HCT116 (cell line): ENCODE data around the gene RAB37. TPM values are rescaled to one million over a fixed set of nuclear protein-coding genes. Genes with fewer than 3 reads are reported as not detected.

Experiments
- ATAC-seq: fragments of 200-7000 bp; cut with Tn5 transposase; 2 replicates; pipeline ENCODE4 v1.9.1; 2020; ENCODE audit warnings: mild to moderate bottlenecking, moderate library complexity
- BruUV-seq: library from RNA; stranded (reverse); fragments of 400-500 nt; replicated peaks from 2 replicates; lab custom pipeline; 2021; lab: Mats Ljungman, UMichigan
- CTCF ChIA-PET: fragments of 300-600 bp; sonication (Branson Sonifier 250); formaldehyde crosslinking; loops from one replicate; lab custom pipeline; 2021; ENCODE audit warnings: antibody characterized with exemption; lab: Charles Lee
- POLR2A ChIA-PET: fragments of 300-600, 350-600 bp; sonication (Branson Sonifier 250); formaldehyde crosslinking; loops from one replicate; lab custom pipeline; 2021; ENCODE audit warnings: antibody characterized with exemption; lab: Charles Lee
- RAD21 ChIA-PET, 2 experiments: fragments of 300-600 bp; sonication (Branson Sonifier 250); formaldehyde crosslinking; loops; one replicate each; lab custom pipeline; 2023; ENCODE audit warnings: low total read pairs in 2 of 2; ENCODE audit not compliant: uncharacterized antibody in 2 of 2, unreplicated experiment in 2 of 2, low non-redundant PET in 1 of 2; lab: Charles Lee
- DNase-seq: peaks from one replicate; pipeline ENCODE4 v3.0.0-alpha.2; 2010; ENCODE audit warnings: low read depth, low spot score
- H2AFZ ChIP-seq: fragments of 200-600 bp; shearing (Covaris generic), sonication (generic); 2 replicates; pipeline ENCODE4 v1.6.1; 2017; ENCODE audit warnings: low read depth, mixed run types, mixed read lengths, antibody characterized with exemption, low read length; ENCODE audit not compliant: poor library complexity, severe bottlenecking
- H3K27ac ChIP-seq: 2 replicates; pipeline ENCODE4 v1.5.1; 2012; ENCODE audit warnings: low read depth, low read length
- H3K27me3 ChIP-seq: fragments of 200-600 bp; sonication (generic); 2 replicates; pipeline ENCODE4 v1.6.1; 2016; ENCODE audit warnings: mixed run types, low read length, mixed read lengths; ENCODE audit not compliant: insufficient read depth
- H3K36me3 ChIP-seq, 2 experiments: fragments of 200-500 bp in 1 of 2; fragments of 200-600 bp in 1 of 2; sonication (Bioruptor generic) in 1 of 2; sonication (generic) in 1 of 2; 2 replicates each; pipeline versions ENCODE4 v1.5.1 to v1.6.1; 2014 to 2016; ENCODE audit warnings: low read length in 2 of 2, inconsistent platforms in 1 of 2, mixed read lengths in 1 of 2, mixed run types in 1 of 2; ENCODE audit not compliant: insufficient read depth in 2 of 2, control insufficient read depth in 1 of 2
- H3K4me1 ChIP-seq, 2 experiments: fragments of 200-600 bp in 1 of 2; sonication (generic) in 1 of 2; 2 replicates each; pipeline versions ENCODE4 v1.5.1 to v1.6.1; 2012 to 2017; ENCODE audit warnings: low read length in 2 of 2, inconsistent platforms in 1 of 2, mild to moderate bottlenecking in 1 of 2, mixed read lengths in 1 of 2, mixed run types in 1 of 2, moderate library complexity in 1 of 2; ENCODE audit not compliant: insufficient read depth in 2 of 2, control insufficient read depth in 1 of 2
- H3K4me2 ChIP-seq: fragments of 200-600 bp; sonication (generic); 2 replicates; pipeline ENCODE4 v1.6.1; 2017; ENCODE audit warnings: mixed run types, low read length, mixed read lengths
- H3K4me3 ChIP-seq, 2 experiments: fragments of 200-600 bp in 1 of 2; sonication (generic) in 1 of 2; replicated peaks in 1 of 2; 2 replicates each; pipeline ENCODE4 v1.5.1; 2011 to 2016; ENCODE audit warnings: low read length in 2 of 2, control low read depth in 1 of 2, low read depth in 1 of 2, mild to moderate bottlenecking in 1 of 2, mixed read lengths in 1 of 2, mixed run types in 1 of 2
- H3K79me2 ChIP-seq: fragments of 200-600 bp; sonication (generic); 2 replicates; pipeline ENCODE4 v1.6.1; 2017; ENCODE audit warnings: mild to moderate bottlenecking, mixed run types, low read length, moderate library complexity, mixed read lengths; ENCODE audit not compliant: insufficient read depth
- H3K9ac ChIP-seq: fragments of 200-600 bp; sonication (generic); 2 replicates; pipeline ENCODE4 v1.6.1; 2016; ENCODE audit warnings: low read length, mixed read lengths
- H3K9me2 ChIP-seq: fragments of 200-600 bp; sonication (generic), shearing (Covaris generic); 2 replicates; pipeline ENCODE4 v1.6.1; 2017; ENCODE audit warnings: mixed run types, mild to moderate bottlenecking, moderate library complexity; ENCODE audit not compliant: insufficient read depth
- H3K9me3 ChIP-seq, 2 experiments: fragments of 200-500 bp in 1 of 2; fragments of 200-600 bp in 1 of 2; sonication (Bioruptor generic) in 1 of 2; sonication (generic) in 1 of 2; 2 replicates each; pipeline ENCODE4 v1.6.1; 2014 to 2017; ENCODE audit warnings: low read length in 2 of 2, mixed read lengths in 2 of 2, inconsistent platforms in 1 of 2, low read depth in 1 of 2, mild to moderate bottlenecking in 1 of 2, mixed run types in 1 of 2, moderate library complexity in 1 of 2; ENCODE audit not compliant: control insufficient read depth in 1 of 2, insufficient read depth in 1 of 2
- H4K20me1 ChIP-seq: fragments of 200-600 bp; sonication (generic), shearing (Covaris generic); 2 replicates; pipeline ENCODE4 v1.6.1; 2017; ENCODE audit warnings: mixed run types, mild to moderate bottlenecking, moderate library complexity; ENCODE audit not compliant: insufficient read depth
- ATF3 ChIP-seq: IDR thresholded peaks from 2 replicates; pipeline ENCODE4 v1.6.1; 2012
- CBX3 ChIP-seq: IDR thresholded peaks from 2 replicates; pipeline ENCODE4 v1.6.1; 2012; ENCODE audit warnings: low read depth
- CEBPB ChIP-seq: IDR thresholded peaks from 2 replicates; pipeline ENCODE4 v1.6.1; 2012; ENCODE audit warnings: low read depth
- CTCF ChIP-seq, 3 experiments: fragments of 200-600 bp in 1 of 3; sonication (generic) in 1 of 3; IDR thresholded peaks in 2 of 3; conservative IDR thresholded peaks in 1 of 3; 2 replicates each; pipeline ENCODE4 v1.5.1; 2012 to 2017; ENCODE audit warnings: low read depth in 2 of 3, low read length in 2 of 3, antibody characterized with exemption in 1 of 3, borderline replicate concordance in 1 of 3, control low read depth in 1 of 3, mild to moderate bottlenecking in 1 of 3, mixed read lengths in 1 of 3, mixed run types in 1 of 3, moderate library complexity in 1 of 3; ENCODE audit not compliant: insufficient read depth in 1 of 3
- EZH2 ChIP-seq: fragments of 200-600 bp; sonication (generic); IDR thresholded peaks from 2 replicates; pipeline ENCODE4 v1.6.1; 2017; ENCODE audit warnings: antibody characterized with exemption, mixed run types
- FOSL1 ChIP-seq: IDR thresholded peaks from 2 replicates; pipeline ENCODE4 v1.6.1; 2012; ENCODE audit warnings: low read depth
- MAX ChIP-seq: IDR thresholded peaks from 2 replicates; pipeline ENCODE4 v1.6.1; 2012
- POLR2A ChIP-seq: IDR thresholded peaks from 2 replicates; pipeline ENCODE4 v1.7.0; 2011; ENCODE audit warnings: borderline replicate concordance; ENCODE audit not compliant: insufficient read depth, insufficient read length; ENCODE audit errors: extremely low read depth
- POLR2AphosphoS5 ChIP-seq: IDR thresholded peaks from 2 replicates; pipeline ENCODE4 v1.6.1; 2011; ENCODE audit warnings: mild to moderate bottlenecking, low read depth, low read length, moderate library complexity
- RAD21 ChIP-seq: IDR thresholded peaks from 2 replicates; pipeline ENCODE4 v1.6.1; 2012; ENCODE audit warnings: low read depth, mild to moderate bottlenecking
- TCF7L2 ChIP-seq: IDR thresholded peaks from 2 replicates; pipeline ENCODE4 v1.7.0; 2011; ENCODE audit warnings: borderline replicate concordance, inconsistent platforms; ENCODE audit not compliant: insufficient read depth, insufficient read length; ENCODE audit errors: extremely low read depth
- YY1 ChIP-seq: IDR thresholded peaks from 2 replicates; pipeline ENCODE4 v1.6.1; 2011; ENCODE audit warnings: low read length, low read depth, moderate library complexity, mild to moderate bottlenecking; ENCODE audit not compliant: insufficient replicate concordance; ENCODE audit errors: extremely low read depth
- ZNF274 ChIP-seq: fragments of 200-500 bp; sonication (Bioruptor generic); IDR thresholded peaks from 2 replicates; pipeline ENCODE4 v1.6.1; 2014; ENCODE audit warnings: mild to moderate bottlenecking, low read depth, low read length, inconsistent platforms
- intact Hi-C: fragments of 100-400 bp; cut with micrococcal nuclease; formaldehyde crosslinking; loops from 2 replicates; pipeline ENCODE4 v1.10.0; 2022
- total RNA-seq: library from RNA; stranded (reverse); gene quantifications from one replicate; pipeline ENCODE4 v1.2.1, GENCODE V29; 2021; ENCODE audit not compliant: unreplicated experiment

The RAB37 gene
- total RNA-seq, 1 experiment from 2014 or later = 8.2 TPM

- ChIA-PET CTCF (no interaction called here), POLR2A (no interaction called here), RAD21 (no interaction called here)
- no peak overlapping the region for H3K4me2 ChIP-seq
- H3K4me3 ChIP-seq = no peak overlapping the region
- no peaks in the 10 kb centered on the region for H3K36me3 ChIP-seq
- H2AFZ ChIP-seq = no peak overlapping the region
- H3K27me3 ChIP-seq = no peaks in the 10 kb centered on the region
- H3K9me3 ChIP-seq = peaks cover 0 to 5% of the 10 kb centered on the region in 2 experiments; a peak in 1 of 4 replicates
- H3K9ac ChIP-seq = no peak overlapping the region
- H3K27ac ChIP-seq = no peak overlapping the region
- no peaks in the 10 kb centered on the region for H3K4me1 ChIP-seq
- no peak for ATAC-seq
- no TSS peak for BruUV-seq
- H3K9me2 ChIP-seq = no peaks in the 10 kb centered on the region
- no peak for TF ChIP-seq ZNF274
- TF ChIP-seq POLR2A = no peak
- no peak for TF ChIP-seq CBX3
- TF ChIP-seq ATF3 = no peak
- TF ChIP-seq CEBPB = no peak
- TF ChIP-seq RAD21 = no peak
- no peak for TF ChIP-seq POLR2AphosphoS5
- TF ChIP-seq EZH2 = no peak
- TF ChIP-seq TCF7L2 = no peak
- TF ChIP-seq MAX = no peak
- TF ChIP-seq YY1 = no peak
- TF ChIP-seq FOSL1 = no peak
- no peak for TF ChIP-seq CTCF (IDR thresholded peaks at IDR 0.05 in 2 of 3, conservative IDR thresholded peaks at IDR 0.05 in 1 of 3; ENCODE audit: borderline replicate concordance in 1 of 3, insufficient read depth in 1 of 3, low read depth in 2 of 3, low read length in 2 of 3)
- no peaks in the 10 kb centered on the region for H4K20me1 ChIP-seq
- H3K79me2 ChIP-seq = no peaks in the 10 kb centered on the region
- intact Hi-C loops = no loop called here
- DNase-seq = no peak
Measured at GRCh38 chr17:74728702-74729075, 8.4 kb upstream of the RAB37 start.
